PFSK-1 (cell line): Measurements from ENCODE around the gene MID2.

Experiments used
- FOXP2 ChIP-seq: optimal IDR thresholded peaks from 2 replicates; pipeline ENCODE3; 2011; ENCODE audit warnings: borderline replicate concordance, control low read depth, inconsistent platforms; ENCODE audit not compliant: insufficient read depth; ENCODE audit errors: extremely low read length, extremely low read depth
- POLR2AphosphoS5 ChIP-seq: IDR thresholded peaks from 2 replicates; pipeline ENCODE4 v1.6.1; 2012; ENCODE audit warnings: low read depth, mild to moderate bottlenecking, control low read depth, low read length, moderate library complexity
- REST ChIP-seq, 2 experiments: IDR thresholded peaks; 2 replicates each; pipeline versions ENCODE4 v1.6.1 to v1.8.0; 2011 to 2012; ENCODE audit warnings: low read depth in 2 of 2, low read length in 2 of 2, control low read depth in 1 of 2, inconsistent platforms in 1 of 2, mild to moderate bottlenecking in 1 of 2, moderate library complexity in 1 of 2; ENCODE audit not compliant: insufficient read depth in 1 of 2
- SIN3A ChIP-seq: IDR thresholded peaks from 2 replicates; pipeline ENCODE4 v1.6.1; 2012; ENCODE audit warnings: mild to moderate bottlenecking, low read length, moderate library complexity, borderline replicate concordance; ENCODE audit not compliant: insufficient read depth
- TAF1 ChIP-seq: IDR thresholded peaks from 2 replicates; pipeline ENCODE4 v1.6.1; 2012; ENCODE audit warnings: low read length, control low read depth, borderline replicate concordance; ENCODE audit not compliant: insufficient read depth

GRCh38 chrX:107818900-107819521 is 6.7 kb upstream of the MID2 start:
- TF ChIP-seq POLR2AphosphoS5 (no peak), TAF1 (no peak), SIN3A (no peak), REST (IDR thresholded peaks at IDR 0.05; ENCODE audit: insufficient read depth in 1 of 2, low read depth in 2 of 2, low read length in 2 of 2) (no peak), FOXP2 (no peak)
